ENCODE measurements around the gene CFAP54.

DNA sequence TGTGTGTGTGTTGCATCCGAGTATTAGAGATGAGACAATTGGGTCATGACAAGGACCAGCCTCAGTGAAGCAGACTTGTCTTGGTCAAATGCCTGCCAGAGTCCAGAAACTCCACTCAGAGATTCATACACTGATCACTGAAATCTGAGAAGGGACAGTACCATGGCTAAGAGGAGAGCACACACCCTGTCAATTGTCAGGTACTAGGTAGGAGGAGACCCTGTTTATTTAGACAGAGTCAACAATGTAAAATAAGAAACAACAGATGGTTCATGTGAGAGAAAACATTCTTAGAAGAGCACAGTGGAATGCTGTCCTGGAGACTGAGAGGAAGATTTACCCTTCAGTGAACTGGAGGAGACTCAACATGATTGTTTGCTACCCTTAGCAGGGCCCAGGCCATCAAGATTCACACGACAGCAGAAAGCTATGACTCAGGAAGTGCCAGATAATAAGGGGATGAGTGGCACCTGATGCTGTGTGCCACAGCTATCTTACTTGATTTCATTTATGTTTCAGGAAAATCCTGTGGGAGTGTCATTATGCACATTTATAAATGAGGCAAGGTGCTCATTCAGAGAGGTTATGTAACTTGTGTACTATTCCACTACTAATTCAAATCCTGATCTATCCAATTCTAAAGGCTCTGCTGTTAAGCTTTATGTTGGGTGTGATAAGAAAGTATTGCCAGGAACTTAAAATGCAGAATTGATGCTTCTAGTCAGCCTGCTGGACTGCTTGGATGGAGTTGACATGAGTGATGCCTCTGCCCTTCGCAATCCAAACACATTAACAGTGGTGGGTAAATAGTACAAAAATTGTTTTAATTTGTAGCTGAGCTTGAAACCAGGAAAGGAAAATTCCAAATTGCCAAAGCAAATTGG, 281.1 kb downstream of the CFAP54 start:
- no peak for TF ChIP-seq BHLHE40 (IDR thresholded peaks at IDR 0.05; ENCODE audit: low read depth, low read length)
- TF ChIP-seq CTCF (conservative IDR thresholded peaks at IDR 0.05; ENCODE audit: low read depth, low read length) = no peak
- no peak for TF ChIP-seq POLR2A (IDR thresholded peaks at IDR 0.05; ENCODE audit: low read depth, low read length)
- no peak for TF ChIP-seq RFX5 (IDR thresholded peaks at IDR 0.05; ENCODE audit: low read depth, low read length)
- TF ChIP-seq MAFK (IDR thresholded peaks at IDR 0.05; ENCODE audit: low read depth, low read length) = no peak

Measured in IMR-90 (cell line).